Keratinocyte (primary cell): Measurements from ENCODE around the gene B4GALNT3. TPM values are rescaled to one million over a fixed set of nuclear protein-coding genes. Genes with fewer than 3 reads are reported as not detected.

ENCODE experiments used
- DNase-seq: peaks from one replicate; pipeline ENCODE4 v3.0.0-alpha.2; 2011; ENCODE audit warnings: low read depth, missing footprints, low spot score
- FAIRE-seq: peaks from 2 replicates; lab custom pipeline; 2011; peaks lifted over from hg19 to GRCh38; lab: Jason Lieb, UNC
- H2AFZ ChIP-seq: 2 replicates; pipeline ENCODE4 v1.6.0; 2012; ENCODE audit warnings: low read length, control low read depth, inconsistent platforms; ENCODE audit not compliant: control insufficient read depth
- H3K27ac ChIP-seq: 2 replicates; pipeline ENCODE4 v1.5.1; 2011; ENCODE audit warnings: low read length; ENCODE audit not compliant: control insufficient read depth, insufficient read depth
- H3K27me3 ChIP-seq: 3 replicates; pipeline ENCODE4 v1.6.0; 2011; ENCODE audit warnings: low read length; ENCODE audit not compliant: control insufficient read depth, insufficient read depth; ENCODE audit errors: extremely low read depth
- H3K36me3 ChIP-seq, 2 experiments: 2 replicates in 1 of 2; 3 replicates in 1 of 2; pipeline ENCODE4 v1.5.1; 2011; ENCODE audit warnings: low read length in 2 of 2, mild to moderate bottlenecking in 1 of 2; ENCODE audit not compliant: control insufficient read depth in 2 of 2, insufficient read depth in 2 of 2; ENCODE audit errors: extremely low read depth in 1 of 2
- H3K4me1 ChIP-seq: 3 replicates; pipeline ENCODE4 v1.5.1; 2011; ENCODE audit warnings: low read length; ENCODE audit not compliant: control insufficient read depth, insufficient read depth; ENCODE audit errors: extremely low read depth
- H3K4me2 ChIP-seq: 3 replicates; pipeline ENCODE4 v1.6.0; 2011; ENCODE audit warnings: low read depth, low read length; ENCODE audit not compliant: control insufficient read depth, insufficient read depth; ENCODE audit errors: extremely low read depth
- H3K4me3 ChIP-seq, 3 experiments: fragments of 200-600 bp in 1 of 3; sonication (generic) in 1 of 3; 2 replicates in 2 of 3; 3 replicates in 1 of 3; pipeline ENCODE4 v1.5.1; 2011 to 2016; ENCODE audit warnings: low read length in 3 of 3, mild to moderate bottlenecking in 3 of 3, control low read depth in 2 of 3, inconsistent platforms in 1 of 3, low read depth in 1 of 3, mixed read lengths in 1 of 3, mixed run types in 1 of 3, moderate library complexity in 1 of 3; ENCODE audit not compliant: control insufficient read depth in 2 of 3, insufficient read depth in 2 of 3; ENCODE audit errors: extremely low read depth in 1 of 3
- H3K79me2 ChIP-seq: 2 replicates; pipeline ENCODE4 v1.6.0; 2012; ENCODE audit warnings: low read length; ENCODE audit not compliant: control insufficient read depth, insufficient read depth
- H3K9ac ChIP-seq: 3 replicates; pipeline ENCODE4 v1.6.0; 2011; ENCODE audit warnings: low read length; ENCODE audit not compliant: control insufficient read depth, insufficient read depth; ENCODE audit errors: extremely low read depth
- H3K9me1 ChIP-seq: 3 replicates; pipeline ENCODE4 v1.6.0; 2011; ENCODE audit warnings: low read length; ENCODE audit not compliant: control insufficient read depth, insufficient read depth; ENCODE audit errors: extremely low read depth
- H3K9me3 ChIP-seq: 2 replicates; pipeline ENCODE4 v1.5.1; 2012; ENCODE audit warnings: low read depth, low read length; ENCODE audit not compliant: control insufficient read depth
- H4K20me1 ChIP-seq: 3 replicates; pipeline ENCODE4 v1.6.0; 2011; ENCODE audit warnings: low read length; ENCODE audit not compliant: control insufficient read depth, insufficient read depth; ENCODE audit errors: extremely low read depth
- EZH2 ChIP-seq: IDR thresholded peaks from one replicate; pipeline ENCODE4 v1.6.1; 2012; ENCODE audit warnings: inconsistent platforms, mild to moderate bottlenecking, low read length, moderate library complexity
- dilution Hi-C: fragments of 300-500 bp; cut with MboI; formaldehyde crosslinking; loops from one replicate; pipeline ENCODE4 v1.7.0; 2020; ENCODE audit warnings: low sequenced_read_pairs; ENCODE audit not compliant: extremely low pct_ligation_motif_present
- polyA plus RNA-seq, 5 experiments: library from polyadenylated mRNA; depleted of rRNA in 3 of 5; stranded (reverse) in 3 of 5; stranded (forward) in 1 of 5; unstranded in 1 of 5; fragments of >200 nt; gene quantifications; 1 replicate in 1 of 5; 2 replicates in 3 of 5; 3 replicates in 1 of 5; pipeline versions ENCODE4 v1.2.1 to v1.2.3, GENCODE V29; 2011 to 2012; ENCODE audit warnings: missing spikeins in 2 of 5, low read depth in 1 of 5, low replicate concordance in 1 of 5
- TF ChIP-seq, protein P1 (sequence below), 3 experiments: IDR thresholded peaks in 1 of 3; conservative IDR thresholded peaks in 1 of 3; optimal IDR thresholded peaks in 1 of 3; 2 replicates in 2 of 3; 3 replicates in 1 of 3; pipeline versions ENCODE3 to v1.5.1; 2011; ENCODE audit warnings: low read length in 3 of 3, mild to moderate bottlenecking in 3 of 3, moderate library complexity in 2 of 3, control low read depth in 1 of 3, inconsistent platforms in 1 of 3; ENCODE audit not compliant: insufficient read depth in 2 of 3; ENCODE audit errors: extremely low read depth in 1 of 3

B4GALNT3 gene
- polyA plus RNA-seq, 1 donor (not counting 4 experiments of a cell fraction or from before 2014, with no cell fraction given), result 7.5 TPM

DNA sequence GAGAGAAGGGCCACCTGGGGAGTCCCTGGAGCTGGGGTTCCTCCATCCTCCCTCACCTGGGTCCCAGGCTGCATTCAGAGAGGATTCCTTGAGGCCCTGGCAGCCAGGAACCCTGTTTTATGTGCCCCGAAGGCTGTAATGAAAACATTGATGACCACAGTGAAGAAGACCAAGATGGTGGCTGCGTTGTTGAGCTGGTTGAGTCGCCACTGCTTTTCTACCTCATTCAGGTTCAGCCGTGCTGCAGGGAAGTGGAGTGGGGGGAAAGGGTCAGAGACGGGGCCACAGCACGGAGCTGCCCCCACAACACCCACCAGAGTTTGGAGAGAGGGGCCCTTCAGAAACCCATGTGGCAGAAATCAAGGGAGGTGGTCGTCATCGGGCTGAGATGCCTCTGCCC lies 105.4 kb downstream of the B4GALNT3 start:
- H3K27me3 ChIP-seq, result peaks cover 3% of the 10 kb centered on the region
- H3K79me2 ChIP-seq, result no peaks in the 10 kb centered on the region
- H3K36me3 ChIP-seq, result peaks cover 0 to 5% of the 10 kb centered on the region in 2 experiments
- no peak overlapping the region for H2AFZ ChIP-seq
- H3K9ac ChIP-seq, result no peak overlapping the region
- no peaks in the 10 kb centered on the region for H3K9me1 ChIP-seq
- H3K4me2 ChIP-seq, result no peak overlapping the region
- H3K27ac ChIP-seq, result no peak overlapping the region
- no peak for DNase-seq
- H3K9me3 ChIP-seq, result no peaks in the 10 kb centered on the region
- TF ChIP-seq, protein P1, sequence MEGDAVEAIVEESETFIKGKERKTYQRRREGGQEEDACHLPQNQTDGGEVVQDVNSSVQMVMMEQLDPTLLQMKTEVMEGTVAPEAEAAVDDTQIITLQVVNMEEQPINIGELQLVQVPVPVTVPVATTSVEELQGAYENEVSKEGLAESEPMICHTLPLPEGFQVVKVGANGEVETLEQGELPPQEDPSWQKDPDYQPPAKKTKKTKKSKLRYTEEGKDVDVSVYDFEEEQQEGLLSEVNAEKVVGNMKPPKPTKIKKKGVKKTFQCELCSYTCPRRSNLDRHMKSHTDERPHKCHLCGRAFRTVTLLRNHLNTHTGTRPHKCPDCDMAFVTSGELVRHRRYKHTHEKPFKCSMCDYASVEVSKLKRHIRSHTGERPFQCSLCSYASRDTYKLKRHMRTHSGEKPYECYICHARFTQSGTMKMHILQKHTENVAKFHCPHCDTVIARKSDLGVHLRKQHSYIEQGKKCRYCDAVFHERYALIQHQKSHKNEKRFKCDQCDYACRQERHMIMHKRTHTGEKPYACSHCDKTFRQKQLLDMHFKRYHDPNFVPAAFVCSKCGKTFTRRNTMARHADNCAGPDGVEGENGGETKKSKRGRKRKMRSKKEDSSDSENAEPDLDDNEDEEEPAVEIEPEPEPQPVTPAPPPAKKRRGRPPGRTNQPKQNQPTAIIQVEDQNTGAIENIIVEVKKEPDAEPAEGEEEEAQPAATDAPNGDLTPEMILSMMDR (optimal IDR thresholded peaks at IDR 0.05 in 1 of 3, IDR thresholded peaks at IDR 0.05 in 1 of 3, conservative IDR thresholded peaks at IDR 0.05 in 1 of 3; ENCODE audit: extremely low read depth in 1 of 3, insufficient read depth in 2 of 3, low read length in 3 of 3), result no peak
- no peak for TF ChIP-seq EZH2
- FAIRE-seq, result no peak
- H3K4me3 ChIP-seq, result no peak overlapping the region
- dilution Hi-C loops, result no loop called here
- H4K20me1 ChIP-seq, result no peaks in the 10 kb centered on the region
- H3K4me1 ChIP-seq, result peaks cover 3% of the 10 kb centered on the region

DNA sequence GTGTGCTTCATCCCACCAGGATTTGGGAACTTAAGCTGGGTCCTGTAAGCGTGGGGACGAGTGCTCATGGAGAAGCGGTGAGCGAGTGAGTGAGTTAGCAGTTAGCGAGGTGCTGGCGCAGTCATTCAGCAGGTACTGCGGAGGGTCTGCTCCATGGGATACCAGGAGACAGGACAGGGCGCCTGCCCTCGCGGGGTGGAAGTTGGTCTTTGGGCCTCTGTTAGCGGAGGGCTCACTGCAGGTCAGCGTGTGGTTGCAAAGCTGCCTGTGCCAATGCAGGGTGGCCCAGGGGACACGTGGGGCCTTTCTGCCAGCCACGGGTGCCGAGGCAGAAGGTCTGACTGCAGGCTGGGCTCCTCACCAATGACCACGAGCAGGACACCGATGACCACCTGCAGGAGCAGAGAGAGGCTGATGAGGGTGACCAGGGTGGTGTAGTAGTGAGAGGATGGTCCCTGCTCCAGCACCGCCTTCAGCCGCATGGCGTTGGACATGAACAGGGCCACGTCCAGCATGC lies 105.9 kb downstream of the B4GALNT3 start:
- Histone ChIP-seq H2AFZ (no peak overlapping the region), H3K9me3 (no peaks in the 10 kb centered on the region)
- no peak for FAIRE-seq

DNA sequence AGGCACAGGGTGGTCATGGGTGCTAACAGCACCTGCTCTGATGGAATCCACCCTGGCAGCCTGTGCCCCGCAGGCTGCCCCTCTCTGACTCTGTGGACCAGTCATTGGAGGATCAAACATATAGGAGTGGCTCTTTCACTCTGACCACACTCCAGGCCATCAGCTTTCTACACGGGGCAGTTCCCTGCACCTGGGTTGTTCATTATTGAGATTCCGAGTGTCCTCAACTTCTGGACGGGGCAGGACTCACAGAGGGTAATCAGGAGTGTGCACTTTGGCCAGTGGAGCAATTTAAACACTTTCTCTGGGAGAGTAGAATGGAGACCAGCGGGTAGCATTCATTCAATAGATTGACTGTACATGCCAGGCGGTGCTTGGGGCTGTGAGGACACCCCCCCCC lies 108.7 kb downstream of the B4GALNT3 start:
- no peak overlapping the region for H3K4me3 ChIP-seq
- no peaks in the 10 kb centered on the region for H4K20me1 ChIP-seq
- dilution Hi-C loops, result no loop called here
- H3K9me3 ChIP-seq, result no peaks in the 10 kb centered on the region
- peaks cover 27% of the 10 kb centered on the region for H3K4me1 ChIP-seq
- no peak for FAIRE-seq
- H3K79me2 ChIP-seq, result no peaks in the 10 kb centered on the region
- H3K4me2 ChIP-seq, result no peak overlapping the region
- H3K27ac ChIP-seq, result no peak overlapping the region
- H3K27me3 ChIP-seq, result no peaks in the 10 kb centered on the region
- DNase-seq, result no peak
- H3K9me1 ChIP-seq, result no peaks in the 10 kb centered on the region
- no peak overlapping the region for H3K9ac ChIP-seq
- TF ChIP-seq, protein P1 (optimal IDR thresholded peaks at IDR 0.05 in 1 of 3, IDR thresholded peaks at IDR 0.05 in 1 of 3, conservative IDR thresholded peaks at IDR 0.05 in 1 of 3; ENCODE audit: extremely low read depth in 1 of 3, insufficient read depth in 2 of 3, low read length in 3 of 3), result no peak
- H2AFZ ChIP-seq, result no peak overlapping the region
- H3K36me3 ChIP-seq, result no peaks in the 10 kb centered on the region

More for the DNA sequence above, 105.9 kb downstream of the B4GALNT3 start:
- Histone ChIP-seq H3K4me3 (no peak overlapping the region), H3K27ac (no peak overlapping the region), H3K27me3 (no peaks in the 10 kb centered on the region), H3K4me2 (no peak overlapping the region), H3K9ac (no peak overlapping the region), H3K9me1 (no peaks in the 10 kb centered on the region), H3K4me1 (peaks cover 8% of the 10 kb centered on the region), H3K36me3 (peaks cover 0 to 5% of the 10 kb centered on the region in 2 experiments), H4K20me1 (no peaks in the 10 kb centered on the region), H3K79me2 (no peaks in the 10 kb centered on the region)
- dilution Hi-C loops, result no loop called here
- no peak for TF ChIP-seq EZH2
- no peak for DNase-seq
